ENCODE measurements around the gene HOXD8.

DNA sequence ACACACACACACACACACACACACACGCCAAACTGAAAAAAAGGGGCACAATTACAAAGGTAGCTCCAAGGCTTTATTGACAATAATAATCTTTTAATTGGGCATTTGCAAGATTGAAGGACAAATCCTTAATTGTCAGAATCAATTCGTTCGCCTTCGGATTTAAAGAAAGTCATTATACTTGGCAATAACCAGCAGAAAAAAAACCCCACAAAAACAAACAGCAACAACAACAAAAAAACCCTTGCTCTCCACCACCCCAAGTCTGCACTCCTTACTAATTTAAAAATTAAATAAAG, 1.8 kb upstream of the HOXD8 start:
- no peak for TF ChIP-seq CTCF (IDR thresholded peaks at IDR 0.05; ENCODE audit: low read depth, low read length)
- TF ChIP-seq MAX (IDR thresholded peaks at IDR 0.05; ENCODE audit: low read depth, low read length), result no peak
